HCT116 (cell line): ENCODE measurements around the gene SLC2A9. TPM values are rescaled to one million over a fixed set of nuclear protein-coding genes. Genes with fewer than 3 reads are reported as not detected.

ENCODE experiments used
- ATAC-seq: fragments of 200-7000 bp; cut with Tn5 transposase; 2 replicates; pipeline ENCODE4 v1.9.1; 2020; ENCODE audit warnings: mild to moderate bottlenecking, moderate library complexity
- BruUV-seq: library from RNA; stranded (reverse); fragments of 400-500 nt; replicated peaks from 2 replicates; lab custom pipeline; 2021; lab: Mats Ljungman, UMichigan
- CTCF ChIA-PET: fragments of 300-600 bp; sonication (Branson Sonifier 250); formaldehyde crosslinking; loops from one replicate; lab custom pipeline; 2021; ENCODE audit warnings: antibody characterized with exemption; lab: Charles Lee
- POLR2A ChIA-PET: fragments of 300-600, 350-600 bp; sonication (Branson Sonifier 250); formaldehyde crosslinking; loops from one replicate; lab custom pipeline; 2021; ENCODE audit warnings: antibody characterized with exemption; lab: Charles Lee
- RAD21 ChIA-PET, 2 experiments: fragments of 300-600 bp; sonication (Branson Sonifier 250); formaldehyde crosslinking; loops; one replicate each; lab custom pipeline; 2023; ENCODE audit warnings: low total read pairs in 2 of 2; ENCODE audit not compliant: uncharacterized antibody in 2 of 2, unreplicated experiment in 2 of 2, low non-redundant PET in 1 of 2; lab: Charles Lee
- DNase-seq: peaks from one replicate; pipeline ENCODE4 v3.0.0-alpha.2; 2010; ENCODE audit warnings: low read depth, low spot score
- H2AFZ ChIP-seq: fragments of 200-600 bp; shearing (Covaris generic), sonication (generic); 2 replicates; pipeline ENCODE4 v1.6.1; 2017; ENCODE audit warnings: low read depth, mixed run types, mixed read lengths, antibody characterized with exemption, low read length; ENCODE audit not compliant: poor library complexity, severe bottlenecking
- H3K27ac ChIP-seq: 2 replicates; pipeline ENCODE4 v1.5.1; 2012; ENCODE audit warnings: low read depth, low read length
- H3K27me3 ChIP-seq: fragments of 200-600 bp; sonication (generic); 2 replicates; pipeline ENCODE4 v1.6.1; 2016; ENCODE audit warnings: mixed run types, low read length, mixed read lengths; ENCODE audit not compliant: insufficient read depth
- H3K36me3 ChIP-seq, 2 experiments: fragments of 200-500 bp in 1 of 2; fragments of 200-600 bp in 1 of 2; sonication (Bioruptor generic) in 1 of 2; sonication (generic) in 1 of 2; 2 replicates each; pipeline versions ENCODE4 v1.5.1 to v1.6.1; 2014 to 2016; ENCODE audit warnings: low read length in 2 of 2, inconsistent platforms in 1 of 2, mixed read lengths in 1 of 2, mixed run types in 1 of 2; ENCODE audit not compliant: insufficient read depth in 2 of 2, control insufficient read depth in 1 of 2
- H3K4me1 ChIP-seq, 2 experiments: fragments of 200-600 bp in 1 of 2; sonication (generic) in 1 of 2; 2 replicates each; pipeline versions ENCODE4 v1.5.1 to v1.6.1; 2012 to 2017; ENCODE audit warnings: low read length in 2 of 2, inconsistent platforms in 1 of 2, mild to moderate bottlenecking in 1 of 2, mixed read lengths in 1 of 2, mixed run types in 1 of 2, moderate library complexity in 1 of 2; ENCODE audit not compliant: insufficient read depth in 2 of 2, control insufficient read depth in 1 of 2
- H3K4me2 ChIP-seq: fragments of 200-600 bp; sonication (generic); 2 replicates; pipeline ENCODE4 v1.6.1; 2017; ENCODE audit warnings: mixed run types, low read length, mixed read lengths
- H3K4me3 ChIP-seq, 2 experiments: fragments of 200-600 bp in 1 of 2; sonication (generic) in 1 of 2; replicated peaks in 1 of 2; 2 replicates each; pipeline ENCODE4 v1.5.1; 2011 to 2016; ENCODE audit warnings: low read length in 2 of 2, control low read depth in 1 of 2, low read depth in 1 of 2, mild to moderate bottlenecking in 1 of 2, mixed read lengths in 1 of 2, mixed run types in 1 of 2
- H3K79me2 ChIP-seq: fragments of 200-600 bp; sonication (generic); 2 replicates; pipeline ENCODE4 v1.6.1; 2017; ENCODE audit warnings: mild to moderate bottlenecking, mixed run types, low read length, moderate library complexity, mixed read lengths; ENCODE audit not compliant: insufficient read depth
- H3K9ac ChIP-seq: fragments of 200-600 bp; sonication (generic); 2 replicates; pipeline ENCODE4 v1.6.1; 2016; ENCODE audit warnings: low read length, mixed read lengths
- H3K9me2 ChIP-seq: fragments of 200-600 bp; sonication (generic), shearing (Covaris generic); 2 replicates; pipeline ENCODE4 v1.6.1; 2017; ENCODE audit warnings: mixed run types, mild to moderate bottlenecking, moderate library complexity; ENCODE audit not compliant: insufficient read depth
- H3K9me3 ChIP-seq, 2 experiments: fragments of 200-500 bp in 1 of 2; fragments of 200-600 bp in 1 of 2; sonication (Bioruptor generic) in 1 of 2; sonication (generic) in 1 of 2; 2 replicates each; pipeline ENCODE4 v1.6.1; 2014 to 2017; ENCODE audit warnings: low read length in 2 of 2, mixed read lengths in 2 of 2, inconsistent platforms in 1 of 2, low read depth in 1 of 2, mild to moderate bottlenecking in 1 of 2, mixed run types in 1 of 2, moderate library complexity in 1 of 2; ENCODE audit not compliant: control insufficient read depth in 1 of 2, insufficient read depth in 1 of 2
- H4K20me1 ChIP-seq: fragments of 200-600 bp; sonication (generic), shearing (Covaris generic); 2 replicates; pipeline ENCODE4 v1.6.1; 2017; ENCODE audit warnings: mixed run types, mild to moderate bottlenecking, moderate library complexity; ENCODE audit not compliant: insufficient read depth
- FOSL1 ChIP-seq: IDR thresholded peaks from 2 replicates; pipeline ENCODE4 v1.6.1; 2012; ENCODE audit warnings: low read depth
- RAD21 ChIP-seq: IDR thresholded peaks from 2 replicates; pipeline ENCODE4 v1.6.1; 2012; ENCODE audit warnings: low read depth, mild to moderate bottlenecking
- SP1 ChIP-seq: IDR thresholded peaks from 2 replicates; pipeline ENCODE4 v1.6.1; 2012; ENCODE audit warnings: low read depth
- SRF ChIP-seq: IDR thresholded peaks from 2 replicates; pipeline ENCODE4 v1.6.1; 2012; ENCODE audit warnings: low read depth
- ZBTB33 ChIP-seq: IDR thresholded peaks from 2 replicates; pipeline ENCODE4 v1.6.1; 2011; ENCODE audit warnings: mild to moderate bottlenecking, low read length, moderate library complexity; ENCODE audit not compliant: insufficient replicate concordance; ENCODE audit errors: extremely low read depth
- intact Hi-C: fragments of 100-400 bp; cut with micrococcal nuclease; formaldehyde crosslinking; loops from 2 replicates; pipeline ENCODE4 v1.10.0; 2022
- total RNA-seq: library from RNA; stranded (reverse); gene quantifications from one replicate; pipeline ENCODE4 v1.2.1, GENCODE V29; 2021; ENCODE audit not compliant: unreplicated experiment
- TF ChIP-seq, protein P1 (sequence below), 3 experiments: fragments of 200-600 bp in 1 of 3; sonication (generic) in 1 of 3; IDR thresholded peaks in 2 of 3; conservative IDR thresholded peaks in 1 of 3; 2 replicates each; pipeline ENCODE4 v1.5.1; 2012 to 2017; ENCODE audit warnings: low read depth in 2 of 3, low read length in 2 of 3, antibody characterized with exemption in 1 of 3, borderline replicate concordance in 1 of 3, control low read depth in 1 of 3, mild to moderate bottlenecking in 1 of 3, mixed read lengths in 1 of 3, mixed run types in 1 of 3, moderate library complexity in 1 of 3; ENCODE audit not compliant: insufficient read depth in 1 of 3

Gene SLC2A9
- total RNA-seq, 1 experiment from 2014 or later, result 2.2 TPM

DNA sequence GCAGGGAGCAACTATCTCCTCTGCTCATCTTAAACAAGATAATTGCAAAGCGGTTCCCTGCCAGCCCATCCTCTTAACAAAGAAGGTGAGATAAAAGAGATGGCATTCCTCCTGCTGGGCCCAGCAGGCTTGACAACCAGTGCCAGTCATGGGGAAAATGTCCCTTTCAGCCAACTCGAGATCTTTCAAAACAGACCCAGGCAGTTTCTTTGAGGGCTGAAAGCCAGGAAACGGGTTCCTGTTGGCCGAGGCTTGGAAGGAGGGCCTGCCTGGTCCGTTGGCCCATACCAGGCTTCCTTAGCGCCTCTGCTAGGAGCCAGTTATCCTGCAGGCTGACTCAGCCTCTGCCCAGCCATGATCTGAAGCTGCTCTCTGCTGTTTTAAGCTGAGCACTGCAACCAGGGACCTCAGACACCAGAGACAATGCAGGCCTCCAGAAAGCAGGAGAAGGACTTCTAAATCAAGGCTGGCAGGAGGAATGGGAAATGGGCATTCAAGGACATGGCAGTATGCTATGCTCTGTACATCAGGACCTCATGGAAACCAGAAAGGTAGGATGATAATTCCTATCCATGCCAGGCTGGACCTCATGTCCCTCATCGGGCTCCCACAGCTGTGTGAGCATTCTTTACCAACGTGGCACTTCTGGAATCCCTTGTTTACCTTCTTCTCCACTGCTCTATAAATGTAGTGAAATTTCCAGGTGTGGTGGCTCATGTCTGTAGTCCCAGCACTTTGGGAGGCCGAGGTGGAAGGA is 42.4 kb upstream of the SLC2A9 start:
- H3K36me3 ChIP-seq, result no peaks in the 10 kb centered on the region
- intact Hi-C loops, result loop anchor here (1.0 kb wide), 1 partner anchor 45 kb away; no protein-coding TSS in a partner anchor
- no peak overlapping the region for H3K27ac ChIP-seq
- ChIA-PET RAD21 (no interaction called here), POLR2A (no interaction called here), CTCF (interaction anchor here (1.4 to 2.2 kb wide), 2 partner anchors 45 to 48 kb away, joined by 3 to 8 read pairs; no protein-coding TSS in a partner anchor)
- H2AFZ ChIP-seq, result no peak overlapping the region
- H3K4me3 ChIP-seq, result no peak overlapping the region
- H3K4me2 ChIP-seq, result no peak overlapping the region
- H3K9ac ChIP-seq, result no peak overlapping the region
- no peaks in the 10 kb centered on the region for H3K9me2 ChIP-seq
- no TSS peak for BruUV-seq
- DNase-seq (peak; percentile 13), ATAC-seq (peak; percentile 93)
- TF ChIP-seq ZBTB33 (no peak), FOSL1 (no peak), RAD21 (peak; percentile 80), SRF (no peak), SP1 (no peak)
- TF ChIP-seq, protein P1, sequence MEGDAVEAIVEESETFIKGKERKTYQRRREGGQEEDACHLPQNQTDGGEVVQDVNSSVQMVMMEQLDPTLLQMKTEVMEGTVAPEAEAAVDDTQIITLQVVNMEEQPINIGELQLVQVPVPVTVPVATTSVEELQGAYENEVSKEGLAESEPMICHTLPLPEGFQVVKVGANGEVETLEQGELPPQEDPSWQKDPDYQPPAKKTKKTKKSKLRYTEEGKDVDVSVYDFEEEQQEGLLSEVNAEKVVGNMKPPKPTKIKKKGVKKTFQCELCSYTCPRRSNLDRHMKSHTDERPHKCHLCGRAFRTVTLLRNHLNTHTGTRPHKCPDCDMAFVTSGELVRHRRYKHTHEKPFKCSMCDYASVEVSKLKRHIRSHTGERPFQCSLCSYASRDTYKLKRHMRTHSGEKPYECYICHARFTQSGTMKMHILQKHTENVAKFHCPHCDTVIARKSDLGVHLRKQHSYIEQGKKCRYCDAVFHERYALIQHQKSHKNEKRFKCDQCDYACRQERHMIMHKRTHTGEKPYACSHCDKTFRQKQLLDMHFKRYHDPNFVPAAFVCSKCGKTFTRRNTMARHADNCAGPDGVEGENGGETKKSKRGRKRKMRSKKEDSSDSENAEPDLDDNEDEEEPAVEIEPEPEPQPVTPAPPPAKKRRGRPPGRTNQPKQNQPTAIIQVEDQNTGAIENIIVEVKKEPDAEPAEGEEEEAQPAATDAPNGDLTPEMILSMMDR (IDR thresholded peaks at IDR 0.05 in 2 of 3, conservative IDR thresholded peaks at IDR 0.05 in 1 of 3; ENCODE audit: borderline replicate concordance in 1 of 3, insufficient read depth in 1 of 3, low read depth in 2 of 3, low read length in 2 of 3), result peak; percentile 49 to 93 (median 59)
- no peaks in the 10 kb centered on the region for H3K9me3 ChIP-seq
- no peaks in the 10 kb centered on the region for H3K79me2 ChIP-seq
- H4K20me1 ChIP-seq, result no peaks in the 10 kb centered on the region
- 0 out of 4 replicates have a peak, but pooled peaks cover 0 to 3% of the 10 kb centered on the region in 2 experiments for H3K4me1 ChIP-seq
- no peaks in the 10 kb centered on the region for H3K27me3 ChIP-seq
